K562 (cell line): ENCODE measurements around the gene LBR. TPM values are rescaled to one million over a fixed set of nuclear protein-coding genes. Genes with fewer than 3 reads are reported as not detected.

Experiments used
- ATAC-seq: fragments of 200-7000 bp; cut with Tn5 transposase; 3 replicates; pipeline ENCODE4 v1.9.1; 2020; ENCODE audit warnings: moderate library complexity
- BruUV-seq: library from RNA; stranded (reverse); fragments of 400-500 nt; replicated peaks from 2 replicates; lab custom pipeline; 2021; lab: Mats Ljungman, UMichigan
- CTCF ChIA-PET: fragments of 300-600 bp; formaldehyde crosslinking; extraction: SDS; loops from one replicate; lab custom pipeline; 2021; ENCODE audit warnings: low intra/inter-chr PET ratio; lab: Yijun Ruan, JAX
- POLR2A ChIA-PET: fragments of 300-600, 350-650 bp; sonication (Branson Sonifier 250); formaldehyde crosslinking; extraction: SDS; loops from one replicate; lab custom pipeline; 2021; ENCODE audit warnings: antibody characterized with exemption, inconsistent platforms; lab: Yijun Ruan, JAX
- DNase-seq, 4 experiments: peaks; one replicate each; pipeline versions ENCODE4 v3.0.0 to v3.0.0-alpha.2; 2011 to 2018; ENCODE audit warnings: low spot score in 3 of 4, mixed read lengths in 3 of 4; ENCODE audit errors: extremely low read depth in 1 of 4
- FAIRE-seq: peaks from 2 replicates; lab custom pipeline; 2011; peaks lifted over from hg19 to GRCh38; lab: Jason Lieb, UNC
- H2AFZ ChIP-seq: 2 replicates; pipeline ENCODE4 v1.6.0; 2011; ENCODE audit warnings: low read depth, low read length, control low read depth, inconsistent platforms
- H3K27ac ChIP-seq: fragments of 200-600 bp; 3 replicates; pipeline ENCODE4 v1.8.0; 2011; ENCODE audit warnings: low read depth, mild to moderate bottlenecking, control low read depth, inconsistent platforms, low read length, moderate library complexity, mixed read lengths; ENCODE audit errors: extremely low read depth
- H3K27me3 ChIP-seq, 2 experiments: fragments of 300-600 bp in 1 of 2; 2 replicates in 1 of 2; 3 replicates in 1 of 2; pipeline versions ENCODE4 v1.6.0 to v1.8.0; 2011; ENCODE audit warnings: inconsistent platforms in 2 of 2, low read length in 2 of 2, mild to moderate bottlenecking in 1 of 2, mixed read lengths in 1 of 2, moderate library complexity in 1 of 2; ENCODE audit not compliant: control insufficient read depth in 2 of 2, insufficient read depth in 2 of 2
- H3K36me3 ChIP-seq: fragments of 300-600 bp; 3 replicates; pipeline ENCODE4 v1.8.0; 2011; ENCODE audit warnings: mild to moderate bottlenecking, low read length, inconsistent platforms; ENCODE audit not compliant: control insufficient read depth, insufficient read depth
- H3K4me1 ChIP-seq, 2 experiments: fragments of 200-600 bp in 1 of 2; replicated peaks in 1 of 2; 2 replicates in 1 of 2; 3 replicates in 1 of 2; pipeline versions ENCODE4 v1.5.1 to v1.8.0; 2011; ENCODE audit warnings: inconsistent platforms in 2 of 2, low read length in 2 of 2, mild to moderate bottlenecking in 1 of 2, mixed read lengths in 1 of 2, moderate library complexity in 1 of 2; ENCODE audit not compliant: control insufficient read depth in 2 of 2, insufficient read depth in 2 of 2
- H3K4me2 ChIP-seq: 2 replicates; pipeline ENCODE4 v1.6.1; 2011; ENCODE audit warnings: low read length, control low read depth, inconsistent platforms, mixed read lengths; ENCODE audit not compliant: insufficient read depth
- H3K4me3 ChIP-seq: fragments of 200-600 bp; sonication (generic), shearing (Covaris generic); 2 replicates; pipeline ENCODE4 v1.5.1; 2016; ENCODE audit warnings: control low read depth, inconsistent platforms
- H3K79me2 ChIP-seq: fragments of 200-600 bp; 3 replicates; pipeline ENCODE4 v1.8.0; 2011; ENCODE audit warnings: low read length, inconsistent platforms; ENCODE audit not compliant: control insufficient read depth, insufficient read depth
- H3K9ac ChIP-seq, 2 experiments: 2 replicates each; pipeline versions ENCODE4 v1.6.0 to v1.6.1; 2011; ENCODE audit warnings: low read depth in 2 of 2, low read length in 2 of 2, control low read depth in 1 of 2, inconsistent platforms in 1 of 2, mild to moderate bottlenecking in 1 of 2, mixed read lengths in 1 of 2; ENCODE audit not compliant: insufficient read depth in 1 of 2
- H3K9me1 ChIP-seq: one replicate; pipeline ENCODE4 v1.6.0; 2011; ENCODE audit warnings: inconsistent platforms, mild to moderate bottlenecking, low read length, moderate library complexity; ENCODE audit not compliant: control insufficient read depth, insufficient read depth
- H3K9me3 ChIP-seq: replicated peaks from 2 replicates; pipeline ENCODE4 v1.5.1; 2011; ENCODE audit warnings: low read depth, low read length, inconsistent platforms; ENCODE audit not compliant: control insufficient read depth, insufficient read depth
- H4K20me1 ChIP-seq: replicated peaks from 2 replicates; pipeline ENCODE4 v1.6.1; 2011; ENCODE audit warnings: low read length, inconsistent platforms, mixed read lengths; ENCODE audit not compliant: control insufficient read depth, insufficient read depth
- SFPQ ChIP-seq: fragments of 200-400 bp; formaldehyde crosslinking; IDR thresholded peaks from 2 replicates; pipeline ENCODE4 v1.6.1; 2017; ENCODE audit warnings: mild to moderate bottlenecking, low read depth, low read length, moderate library complexity
- SUPT5H ChIP-seq: fragments of 450-650 bp; IDR thresholded peaks from 2 replicates; pipeline ENCODE4 v1.6.1; 2016
- U2AF1 ChIP-seq: fragments of 200-400 bp; formaldehyde crosslinking; optimal IDR thresholded peaks from 2 replicates; pipeline ENCODE3; 2017; ENCODE audit warnings: mild to moderate bottlenecking, low read depth, low read length, moderate library complexity
- ZNF212 ChIP-seq: fragments of 450-650 bp; formaldehyde crosslinking; IDR thresholded peaks from 2 replicates; pipeline ENCODE4 v1.4.0; 2020; ENCODE audit warnings: mild to moderate bottlenecking
- WGBS: fragments of 100-300 bp; shearing (Covaris generic); methylation state at CpG from one replicate; pipeline ENCODE4 v1.1.6; 2016; ENCODE audit warnings: low coverage, mixed read lengths; ENCODE audit not compliant: insufficient coverage; ENCODE audit errors: missing lambda C conversion rate; 5-methylcytosine and 5-hydroxymethylcytosine counted together
- in situ Hi-C: fragments of 300-500 bp; cut with MboI; formaldehyde crosslinking; loops from 4 replicates; pipeline ENCODE4 v1.15.0; 2018; ENCODE audit warnings: inconsistent platforms, mixed read lengths
- intact Hi-C: fragments of 100-400 bp; cut with micrococcal nuclease; formaldehyde crosslinking; loops from 2 replicates; pipeline ENCODE4 v1.14.2; 2022
- polyA plus RNA-seq, 8 experiments: library from polyadenylated mRNA; depleted of rRNA in 4 of 8; stranded (reverse) in 5 of 8; unstranded in 3 of 8; fragments of >200 nt; fragmentation: Nextera tagmentation in 2 of 8; fragmentation: Illumina TruSeq in 1 of 8; extraction: Ambion mirVana in 2 of 8; extraction: Trizol in 1 of 8; gene quantifications; 2 replicates each; pipeline versions ENCODE4 v1.2.1 to v1.2.3, GENCODE V29; 2011 to 2014; ENCODE audit warnings: inconsistent platforms in 1 of 8, missing spikeins in 1 of 8
- total RNA-seq, 7 experiments: library from RNA; depleted of rRNA in 6 of 7; stranded (reverse); fragments of >200 nt in 6 of 7; fragmentation: Illumina TruSeq in 2 of 7; extraction: Trizol in 2 of 7; gene quantifications; 2 replicates each; pipeline versions ENCODE4 v1.2.1 to v1.2.3, GENCODE V29; 2011 to 2021; ENCODE audit warnings: low replicate concordance in 1 of 7

The LBR gene
- total and polyA plus RNA-seq, 9 of the 15 experiments (the other 6 are each of a cell fraction or from before 2014, with no cell fraction given), result 102 to 229 (median 197) TPM

GRCh38 chr1:225423518-225423855 is 4.4 kb downstream of the LBR start:
- POLR2A ChIA-PET, result interaction anchor here (0.6 to 2.4 kb wide), 5 partner anchors 9 to 706 kb away, joined by 3 to 14 read pairs (median 3); no protein-coding TSS in a partner anchor
- peak overlapping the region; percentile 24; the same call in 2 of the 3 replicates for H3K27ac ChIP-seq
- H3K36me3 ChIP-seq, result peaks cover 72% of the 10 kb centered on the region

More at GRCh38 chr1:225423518-225423855, 4.4 kb downstream of the LBR start:
- H2AFZ ChIP-seq, result no peak overlapping the region
- DNase-seq (no peak), FAIRE-seq (no peak), ATAC-seq (no peak)
- in situ Hi-C loops (no loop called here), intact Hi-C loops (no loop called here)
- H3K9ac ChIP-seq, result peak overlapping the region in 1 of 2 experiments; percentile 6; a peak in 2 of 4 replicates
- TF ChIP-seq U2AF1 (no peak), SFPQ (no peak), SUPT5H (peak; percentile 42; the same call in 1 of the 2 replicates), ZNF212 (CRISPR knock-in tag) (no peak)
- H3K79me2 ChIP-seq, result peaks cover 94% of the 10 kb centered on the region
- WGBS, result 45% methylated on average over 2 of the region's 2 CpGs
- no peaks in the 10 kb centered on the region for H3K9me3 ChIP-seq
- BruUV-seq, result no TSS peak
- peaks cover 22 to 28% of the 10 kb centered on the region in 2 experiments for H3K4me1 ChIP-seq
- CTCF ChIA-PET, result no interaction called here
- peaks cover 10% of the 10 kb centered on the region for H3K9me1 ChIP-seq
- H3K4me3 ChIP-seq, result no peak overlapping the region
- H3K27me3 ChIP-seq, result no peaks in the 10 kb centered on the region
- H4K20me1 ChIP-seq, result peaks cover 36% of the 10 kb centered on the region
- peak overlapping the region; percentile 27; the same call in 1 of the 2 replicates for H3K4me2 ChIP-seq
